Osteoblast (primary cell): ENCODE data around the gene TUBB. TPM values are rescaled to one million over a fixed set of nuclear protein-coding genes. Genes with fewer than 3 reads are reported as not detected.

Experiments used
- DNase-seq: peaks from one replicate; pipeline ENCODE4 v3.0.0; 2011; ENCODE audit warnings: low spot score, mixed read lengths; ENCODE audit not compliant: insufficient read length; ENCODE audit errors: missing footprints
- H2AFZ ChIP-seq: 2 replicates; pipeline ENCODE4 v1.6.0; 2011; ENCODE audit warnings: mild to moderate bottlenecking, low read length
- H3K27ac ChIP-seq: 2 replicates; pipeline ENCODE4 v1.5.1; 2011; ENCODE audit warnings: mild to moderate bottlenecking, low read depth, low read length, moderate library complexity
- H3K27me3 ChIP-seq: 2 replicates; pipeline ENCODE4 v1.6.0; 2012; ENCODE audit warnings: mild to moderate bottlenecking, control low read depth, inconsistent platforms, low read length, moderate library complexity; ENCODE audit not compliant: insufficient read depth
- H3K36me3 ChIP-seq: 2 replicates; pipeline ENCODE4 v1.5.1; 2011; ENCODE audit warnings: mild to moderate bottlenecking, low read length, control low read depth, moderate library complexity; ENCODE audit not compliant: insufficient read depth
- H3K4me1 ChIP-seq: 2 replicates; pipeline ENCODE4 v1.5.1; 2011; ENCODE audit warnings: mild to moderate bottlenecking, low read length, control low read depth, moderate library complexity; ENCODE audit not compliant: insufficient read depth
- H3K4me2 ChIP-seq: 2 replicates; pipeline ENCODE4 v1.6.0; 2011; ENCODE audit warnings: mild to moderate bottlenecking, low read length; ENCODE audit not compliant: insufficient read depth
- H3K4me3 ChIP-seq: fragments of 200-600 bp; sonication (generic); 3 replicates; pipeline ENCODE4 v1.5.1; 2012; ENCODE audit warnings: mild to moderate bottlenecking, low read length, inconsistent platforms; ENCODE audit not compliant: insufficient read depth
- H3K79me2 ChIP-seq: 2 replicates; pipeline ENCODE4 v1.6.0; 2012; ENCODE audit warnings: mild to moderate bottlenecking, low read length, control low read depth, inconsistent platforms; ENCODE audit not compliant: insufficient read depth
- H3K9me3 ChIP-seq: 2 replicates; pipeline ENCODE4 v1.5.1; 2011; ENCODE audit warnings: low read depth, low read length, control low read depth
- H4K20me1 ChIP-seq: 2 replicates; pipeline ENCODE4 v1.6.0; 2012; ENCODE audit warnings: mild to moderate bottlenecking, low read length, control low read depth; ENCODE audit not compliant: insufficient read depth
- CTCF ChIP-seq: IDR thresholded peaks from 2 replicates; pipeline ENCODE4 v1.5.1; 2011; ENCODE audit warnings: mild to moderate bottlenecking, low read depth, low read length, moderate library complexity; ENCODE audit errors: extremely low read depth
- total RNA-seq: library from RNA; depleted of rRNA; stranded (reverse); fragments of >200 nt; gene quantifications from 2 replicates; pipeline ENCODE4 v1.2.3, GENCODE V29; 2012

Gene TUBB
- total RNA-seq, 1 donor, result 509 TPM

- H4K20me1 ChIP-seq, result no peaks in the 10 kb centered on the region
- peak overlapping the region; percentile 43 for H3K4me2 ChIP-seq
- peak overlapping the region; percentile 99 for H3K27ac ChIP-seq
- DNase-seq, result peak; percentile 93
- no peak for TF ChIP-seq CTCF
- H3K36me3 ChIP-seq, result no peaks in the 10 kb centered on the region
- no peak overlapping the region for H2AFZ ChIP-seq
- no peaks in the 10 kb centered on the region for H3K27me3 ChIP-seq
- H3K4me3 ChIP-seq, result no peak overlapping the region
- H3K9me3 ChIP-seq, result no peaks in the 10 kb centered on the region
- H3K4me1 ChIP-seq, result peaks cover 44% of the 10 kb centered on the region
- H3K79me2 ChIP-seq, result no peaks in the 10 kb centered on the region
Measured at GRCh38 chr6:30759575-30760239, 39.6 kb downstream of the TUBB start.

DNA sequence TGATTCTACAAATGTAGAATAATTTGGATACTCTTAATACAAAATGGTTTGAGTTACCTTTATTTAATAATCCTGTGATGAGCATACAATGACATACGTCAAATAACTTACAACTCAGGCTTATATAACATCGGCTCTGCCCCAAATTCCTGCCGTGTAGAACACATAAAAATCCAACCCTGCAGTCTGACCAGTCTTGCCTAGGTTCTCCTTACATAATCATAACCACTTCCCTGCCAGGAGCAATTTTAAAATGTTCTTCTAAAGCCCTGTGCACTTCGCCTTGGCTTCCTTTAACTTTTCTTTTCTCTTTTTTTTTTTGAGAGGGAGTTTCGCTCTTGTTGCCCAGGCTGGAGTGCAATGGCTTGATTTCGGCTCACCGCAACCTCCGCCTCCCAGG is 40.4 kb downstream of the TUBB start:
- no peaks in the 10 kb centered on the region for H3K36me3 ChIP-seq
- H3K4me1 ChIP-seq, result peaks cover 39% of the 10 kb centered on the region
- H3K4me2 ChIP-seq, result no peak overlapping the region
- no peak overlapping the region for H3K4me3 ChIP-seq
- H3K27me3 ChIP-seq, result no peaks in the 10 kb centered on the region
- DNase-seq, result no peak
- H3K9me3 ChIP-seq, result no peaks in the 10 kb centered on the region
- TF ChIP-seq CTCF, result no peak
- no peaks in the 10 kb centered on the region for H3K79me2 ChIP-seq
- no peaks in the 10 kb centered on the region for H4K20me1 ChIP-seq
- H3K27ac ChIP-seq, result peak overlapping the region; percentile 99
- no peak overlapping the region for H2AFZ ChIP-seq

- Histone ChIP-seq H2AFZ (no peak overlapping the region), H3K79me2 (no peaks in the 10 kb centered on the region), H3K27ac (peak overlapping the region; percentile 99), H3K9me3 (no peaks in the 10 kb centered on the region), H3K4me1 (peaks cover 43% of the 10 kb centered on the region), H3K27me3 (no peaks in the 10 kb centered on the region), H3K36me3 (no peaks in the 10 kb centered on the region), H3K4me2 (no peak overlapping the region), H4K20me1 (no peaks in the 10 kb centered on the region), H3K4me3 (no peak overlapping the region)
- no peak for DNase-seq
- no peak for TF ChIP-seq CTCF
Measured at GRCh38 chr6:30761791-30762429, 41.8 kb downstream of the TUBB start.

DNA sequence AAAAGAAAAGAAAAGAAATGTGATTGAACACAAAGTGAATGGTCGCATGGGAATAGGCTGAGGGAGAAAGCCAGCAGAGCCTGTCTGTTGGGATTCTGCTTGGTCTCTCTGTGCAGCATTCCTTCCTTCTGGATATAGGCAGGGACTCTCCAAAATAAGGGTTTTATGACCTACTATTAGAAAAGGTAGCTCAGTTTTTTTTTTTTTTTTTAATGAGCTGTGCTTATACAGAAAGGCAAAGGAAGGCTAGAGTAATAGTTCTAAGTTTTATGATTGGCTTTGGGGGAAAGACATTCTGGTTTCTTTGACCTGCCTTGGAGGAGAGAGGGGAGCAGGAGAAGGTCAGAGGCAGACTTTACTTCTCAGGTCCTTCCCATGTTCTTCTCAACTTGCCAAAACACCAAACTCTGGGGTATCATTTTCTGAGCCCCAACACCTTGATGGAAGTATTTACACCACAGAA is 43.0 kb downstream of the TUBB start:
- Histone ChIP-seq H3K79me2 (no peaks in the 10 kb centered on the region), H3K27ac (peak overlapping the region; percentile 19), H3K9me3 (no peaks in the 10 kb centered on the region), H3K4me1 (peaks cover 43% of the 10 kb centered on the region), H4K20me1 (no peaks in the 10 kb centered on the region), H3K36me3 (no peaks in the 10 kb centered on the region), H3K4me2 (no peak overlapping the region), H3K27me3 (no peaks in the 10 kb centered on the region), H2AFZ (no peak overlapping the region), H3K4me3 (no peak overlapping the region)
- DNase-seq, result no peak
- no peak for TF ChIP-seq CTCF
